K562 (cell line): ENCODE measurements around the gene PGAM4. TPM values are rescaled to one million over a fixed set of nuclear protein-coding genes. Genes with fewer than 3 reads are reported as not detected.
A peak's percentile ranks its signal among the peaks of the same experiment; 100 is the strongest.

Experiments used
- ATAC-seq: fragments of 200-7000 bp; cut with Tn5 transposase; 3 replicates; pipeline ENCODE4 v1.9.1; 2020; ENCODE audit warnings: moderate library complexity
- BruUV-seq: library from RNA; stranded (reverse); fragments of 400-500 nt; replicated peaks from 2 replicates; lab custom pipeline; 2021; lab: Mats Ljungman, UMichigan
- CTCF ChIA-PET: fragments of 300-600 bp; formaldehyde crosslinking; extraction: SDS; loops from one replicate; lab custom pipeline; 2021; ENCODE audit warnings: low intra/inter-chr PET ratio; lab: Yijun Ruan, JAX
- POLR2A ChIA-PET: fragments of 300-600, 350-650 bp; sonication (Branson Sonifier 250); formaldehyde crosslinking; extraction: SDS; loops from one replicate; lab custom pipeline; 2021; ENCODE audit warnings: antibody characterized with exemption, inconsistent platforms; lab: Yijun Ruan, JAX
- DNase-seq, 4 experiments: peaks; one replicate each; pipeline versions ENCODE4 v3.0.0 to v3.0.0-alpha.2; 2011 to 2018; ENCODE audit warnings: low spot score in 3 of 4, mixed read lengths in 3 of 4; ENCODE audit errors: extremely low read depth in 1 of 4
- FAIRE-seq: peaks from 2 replicates; lab custom pipeline; 2011; peaks lifted over from hg19 to GRCh38; lab: Jason Lieb, UNC
- H2AFZ ChIP-seq: 2 replicates; pipeline ENCODE4 v1.6.0; 2011; ENCODE audit warnings: low read depth, low read length, control low read depth, inconsistent platforms
- H3K27ac ChIP-seq: fragments of 200-600 bp; 3 replicates; pipeline ENCODE4 v1.8.0; 2011; ENCODE audit warnings: low read depth, mild to moderate bottlenecking, control low read depth, inconsistent platforms, low read length, moderate library complexity, mixed read lengths; ENCODE audit errors: extremely low read depth
- H3K27me3 ChIP-seq, 2 experiments: fragments of 300-600 bp in 1 of 2; 2 replicates in 1 of 2; 3 replicates in 1 of 2; pipeline versions ENCODE4 v1.6.0 to v1.8.0; 2011; ENCODE audit warnings: inconsistent platforms in 2 of 2, low read length in 2 of 2, mild to moderate bottlenecking in 1 of 2, mixed read lengths in 1 of 2, moderate library complexity in 1 of 2; ENCODE audit not compliant: control insufficient read depth in 2 of 2, insufficient read depth in 2 of 2
- H3K36me3 ChIP-seq: fragments of 300-600 bp; 3 replicates; pipeline ENCODE4 v1.8.0; 2011; ENCODE audit warnings: mild to moderate bottlenecking, low read length, inconsistent platforms; ENCODE audit not compliant: control insufficient read depth, insufficient read depth
- H3K4me1 ChIP-seq, 2 experiments: fragments of 200-600 bp in 1 of 2; replicated peaks in 1 of 2; 2 replicates in 1 of 2; 3 replicates in 1 of 2; pipeline versions ENCODE4 v1.5.1 to v1.8.0; 2011; ENCODE audit warnings: inconsistent platforms in 2 of 2, low read length in 2 of 2, mild to moderate bottlenecking in 1 of 2, mixed read lengths in 1 of 2, moderate library complexity in 1 of 2; ENCODE audit not compliant: control insufficient read depth in 2 of 2, insufficient read depth in 2 of 2
- H3K4me2 ChIP-seq: 2 replicates; pipeline ENCODE4 v1.6.1; 2011; ENCODE audit warnings: low read length, control low read depth, inconsistent platforms, mixed read lengths; ENCODE audit not compliant: insufficient read depth
- H3K4me3 ChIP-seq: fragments of 200-600 bp; sonication (generic), shearing (Covaris generic); 2 replicates; pipeline ENCODE4 v1.5.1; 2016; ENCODE audit warnings: control low read depth, inconsistent platforms
- H3K79me2 ChIP-seq: fragments of 200-600 bp; 3 replicates; pipeline ENCODE4 v1.8.0; 2011; ENCODE audit warnings: low read length, inconsistent platforms; ENCODE audit not compliant: control insufficient read depth, insufficient read depth
- H3K9ac ChIP-seq, 2 experiments: 2 replicates each; pipeline versions ENCODE4 v1.6.0 to v1.6.1; 2011; ENCODE audit warnings: low read depth in 2 of 2, low read length in 2 of 2, control low read depth in 1 of 2, inconsistent platforms in 1 of 2, mild to moderate bottlenecking in 1 of 2, mixed read lengths in 1 of 2; ENCODE audit not compliant: insufficient read depth in 1 of 2
- H3K9me1 ChIP-seq: one replicate; pipeline ENCODE4 v1.6.0; 2011; ENCODE audit warnings: inconsistent platforms, mild to moderate bottlenecking, low read length, moderate library complexity; ENCODE audit not compliant: control insufficient read depth, insufficient read depth
- H3K9me3 ChIP-seq: replicated peaks from 2 replicates; pipeline ENCODE4 v1.5.1; 2011; ENCODE audit warnings: low read depth, low read length, inconsistent platforms; ENCODE audit not compliant: control insufficient read depth, insufficient read depth
- H4K20me1 ChIP-seq: replicated peaks from 2 replicates; pipeline ENCODE4 v1.6.1; 2011; ENCODE audit warnings: low read length, inconsistent platforms, mixed read lengths; ENCODE audit not compliant: control insufficient read depth, insufficient read depth
- ARID3A ChIP-seq: IDR thresholded peaks from 2 replicates; pipeline ENCODE4 v1.6.1; 2012; ENCODE audit warnings: low read depth, low read length, improper control_type of control experiment, borderline replicate concordance
- ARID3B ChIP-seq: fragments of 250-450 bp; sonication (Bioruptor Pico); IDR thresholded peaks from 2 replicates; pipeline ENCODE4 v1.4.0; 2020; ENCODE audit warnings: borderline replicate concordance
- CXXC5 ChIP-seq: fragments of 250-450 bp; sonication (Bioruptor Pico); IDR thresholded peaks from 2 replicates; pipeline ENCODE4 v1.8.0; 2022; ENCODE audit warnings: inconsistent platforms, mild to moderate bottlenecking, moderate library complexity
- EP400 ChIP-seq: fragments of 450-650 bp; IDR thresholded peaks from 2 replicates; pipeline ENCODE4 v1.6.1; 2017; ENCODE audit warnings: antibody characterized with exemption, mild to moderate bottlenecking, moderate library complexity
- FIP1L1 ChIP-seq: fragments of 200-400 bp; formaldehyde crosslinking; IDR thresholded peaks from 2 replicates; pipeline ENCODE4 v1.6.1; 2018; ENCODE audit warnings: mild to moderate bottlenecking, low read depth, low read length; ENCODE audit not compliant: poor library complexity, severe bottlenecking
- HMBOX1 ChIP-seq: sonication (generic); IDR thresholded peaks from 2 replicates; pipeline ENCODE4 v1.6.1; 2016
- KDM5B ChIP-seq: fragments of 200-600 bp; sonication (generic); IDR thresholded peaks from 2 replicates; pipeline ENCODE4 v1.6.1; 2012; ENCODE audit warnings: low read depth, mild to moderate bottlenecking, moderate library complexity, low read length, control low read depth, inconsistent platforms; ENCODE audit not compliant: insufficient replicate concordance
- MITF ChIP-seq: IDR thresholded peaks from 2 replicates; pipeline ENCODE4 v1.6.1; 2014; ENCODE audit warnings: antibody characterized with exemption
- PHB2 ChIP-seq: fragments of 450-650 bp; IDR thresholded peaks from 2 replicates; pipeline ENCODE4 v1.6.1; 2017; ENCODE audit warnings: low read depth
- PHF8 ChIP-seq: fragments of 200-600 bp; sonication (generic); IDR thresholded peaks from 2 replicates; pipeline ENCODE4 v1.6.1; 2012; ENCODE audit warnings: mixed run types, mild to moderate bottlenecking, inconsistent platforms, low read length, moderate library complexity, borderline replicate concordance
- PKNOX1 ChIP-seq: fragments of 450-650 bp; IDR thresholded peaks from 2 replicates; pipeline ENCODE4 v1.6.1; 2016
- POLR2B ChIP-seq: fragments of 450-650 bp; IDR thresholded peaks from 2 replicates; pipeline ENCODE4 v1.6.1; 2018; ENCODE audit warnings: low read depth; ENCODE audit not compliant: partially characterized antibody
- RAD51 ChIP-seq: fragments of 450-650 bp; IDR thresholded peaks from 2 replicates; pipeline ENCODE4 v1.7.1; 2016; ENCODE audit warnings: low read depth, mild to moderate bottlenecking, borderline replicate concordance
- SMARCA5 ChIP-seq: fragments of 450-650 bp; IDR thresholded peaks from 2 replicates; pipeline ENCODE4 v1.6.1; 2016
- SRF ChIP-seq, 2 experiments: fragments of 250-450, 450-650 bp in 1 of 2; sonication (Bioruptor Pico) in 1 of 2; sonication (generic) in 1 of 2; formaldehyde crosslinking; IDR thresholded peaks; 2 replicates each; pipeline versions ENCODE4 v1.5.0 to v1.5.1; 2020 to 2022; ENCODE audit warnings: mild to moderate bottlenecking in 1 of 2, missing genetic modification reagents in 1 of 2
- ZEB2 ChIP-seq: fragments of 450-650 bp; IDR thresholded peaks from 2 replicates; pipeline ENCODE4 v1.6.1; 2016
- ZNF217 ChIP-seq: sonication (generic); formaldehyde crosslinking; IDR thresholded peaks from 2 replicates; pipeline ENCODE4 v1.8.0; 2022; ENCODE audit warnings: mild to moderate bottlenecking, missing genetic modification reagents
- WGBS: fragments of 100-300 bp; shearing (Covaris generic); methylation state at CpG from one replicate; pipeline ENCODE4 v1.1.6; 2016; ENCODE audit warnings: low coverage, mixed read lengths; ENCODE audit not compliant: insufficient coverage; ENCODE audit errors: missing lambda C conversion rate; 5-methylcytosine and 5-hydroxymethylcytosine counted together
- in situ Hi-C: fragments of 300-500 bp; cut with MboI; formaldehyde crosslinking; loops from 4 replicates; pipeline ENCODE4 v1.15.0; 2018; ENCODE audit warnings: inconsistent platforms, mixed read lengths
- intact Hi-C: fragments of 100-400 bp; cut with micrococcal nuclease; formaldehyde crosslinking; loops from 2 replicates; pipeline ENCODE4 v1.14.2; 2022
- polyA plus RNA-seq, 8 experiments: library from polyadenylated mRNA; depleted of rRNA in 4 of 8; stranded (reverse) in 5 of 8; unstranded in 3 of 8; fragments of >200 nt; fragmentation: Nextera tagmentation in 2 of 8; fragmentation: Illumina TruSeq in 1 of 8; extraction: Ambion mirVana in 2 of 8; extraction: Trizol in 1 of 8; gene quantifications; 2 replicates each; pipeline versions ENCODE4 v1.2.1 to v1.2.3, GENCODE V29; 2011 to 2014; ENCODE audit warnings: inconsistent platforms in 1 of 8, missing spikeins in 1 of 8
- total RNA-seq, 7 experiments: library from RNA; depleted of rRNA in 6 of 7; stranded (reverse); fragments of >200 nt in 6 of 7; fragmentation: Illumina TruSeq in 2 of 7; extraction: Trizol in 2 of 7; gene quantifications; 2 replicates each; pipeline versions ENCODE4 v1.2.1 to v1.2.3, GENCODE V29; 2011 to 2021; ENCODE audit warnings: low replicate concordance in 1 of 7

The PGAM4 gene
- total and polyA plus RNA-seq, 9 of the 15 experiments (the other 6 are each of a cell fraction or from before 2014, with no cell fraction given): 0.55 to 0.75 TPM; not detected in 7

- Histone ChIP-seq H3K4me3 (no peak overlapping the region), H3K4me1 (peaks cover 4 to 5% of the 10 kb centered on the region in 2 experiments; a peak in 3 of 5 replicates), H3K27me3 (no peaks in the 10 kb centered on the region), H3K9me3 (no peaks in the 10 kb centered on the region), H3K36me3 (no peaks in the 10 kb centered on the region), H4K20me1 (peaks cover 12% of the 10 kb centered on the region; the same call in 1 of the 2 replicates), H3K4me2 (peak overlapping the region; percentile 25), H3K9me1 (no peaks in the 10 kb centered on the region), H3K27ac (no peak overlapping the region), H3K9ac (no peak overlapping the region), H2AFZ (no peak overlapping the region), H3K79me2 (peaks cover 95% of the 10 kb centered on the region)
- intact Hi-C loops (loop anchor here (5.0 kb wide), 1 partner anchor 34 kb away; no protein-coding TSS in a partner anchor), in situ Hi-C loops (no loop called here)
- ChIA-PET CTCF (no interaction called here), POLR2A (interaction anchor here (0.7 kb wide), 1 partner anchor 20 kb away, joined by 3 read pairs; no protein-coding TSS in a partner anchor)
- ATAC-seq (peak; percentile 17), FAIRE-seq (no peak), DNase-seq (no peak)
- 10% methylated on average over 3 of the region's 3 CpGs for whole genome bisulfite sequencing
- no TSS peak for BruUV-seq
- TF ChIP-seq ARID3B (CRISPR knock-in tag): no peak
- TF ChIP-seq EP400: no peak
- no peak for TF ChIP-seq MITF
- no peak for TF ChIP-seq POLR2B
- no peak for TF ChIP-seq HMBOX1
- TF ChIP-seq KDM5B: no peak
- no peak for TF ChIP-seq SRF (CRISPR knock-in tag; IDR thresholded peaks at IDR 0.05)
- no peak for TF ChIP-seq ZEB2
- no peak for TF ChIP-seq ZNF217 (CRISPR knock-in tag)
- TF ChIP-seq PHB2: no peak
- TF ChIP-seq FIP1L1: no peak
- no peak for TF ChIP-seq RAD51
- no peak for TF ChIP-seq SMARCA5
- no peak for TF ChIP-seq CXXC5 (CRISPR knock-in tag)
- no peak for TF ChIP-seq ARID3A
- TF ChIP-seq PHF8: no peak
- no peak for TF ChIP-seq PKNOX1
Measured at GRCh38 chrX:77918568-77918967, 50.9 kb downstream of the PGAM4 start.
